ENCODE data around the gene DNAJC16.
"Not testable (repeated sequence)": the region's sequence is repeated elsewhere in the genome, so short reads cannot be mapped to it uniquely, and the experiment has no call there.

The DNAJC16 gene

GRCh38 chr1:15482455-15482854 is 44.2 kb upstream of the DNAJC16 start:
- ATAC-seq = not testable (repeated sequence)

GRCh38 chr1:15482983-15483543 is 43.6 kb upstream of the DNAJC16 start:
- not testable (repeated sequence) for ATAC-seq

GRCh38 chr1:15483971-15484370 is 42.7 kb upstream of the DNAJC16 start:
- no peak for TF ChIP-seq RARB (CRISPR knock-in tag; IDR thresholded peaks at IDR 0.05)
- no peak for ATAC-seq

- not testable (repeated sequence) for ATAC-seq
Observed at GRCh38 chr1:15484443-15484842, 42.2 kb upstream of the DNAJC16 start.

GRCh38 chr1:15485636-15486035 is 41.0 kb upstream of the DNAJC16 start:
- TF ChIP-seq CSRNP3 (CRISPR knock-in tag; IDR thresholded peaks at IDR 0.05) = no peak
- no peak for TF ChIP-seq ESRRG (CRISPR knock-in tag; IDR thresholded peaks at IDR 0.05)
- TF ChIP-seq PPARA (CRISPR knock-in tag; IDR thresholded peaks at IDR 0.05; ENCODE audit: borderline replicate concordance) = no peak
- TF ChIP-seq CSDC2 (CRISPR knock-in tag; IDR thresholded peaks at IDR 0.05) = no peak
- TF ChIP-seq GLIS3 (CRISPR knock-in tag; IDR thresholded peaks at IDR 0.05) = no peak
- no peak for TF ChIP-seq TSHZ2 (CRISPR knock-in tag; IDR thresholded peaks at IDR 0.05)
- no peak for TF ChIP-seq OSR1 (CRISPR knock-in tag; IDR thresholded peaks at IDR 0.05)
- TF ChIP-seq TCF4 (CRISPR knock-in tag; IDR thresholded peaks at IDR 0.05; ENCODE audit: borderline replicate concordance) = no peak
- TF ChIP-seq ISL1 (CRISPR knock-in tag; IDR thresholded peaks at IDR 0.05) = no peak
- TF ChIP-seq ARNTL (CRISPR knock-in tag; IDR thresholded peaks at IDR 0.05; ENCODE audit: borderline replicate concordance, low read depth) = no peak
- ATAC-seq = no peak

- not testable (repeated sequence) for ATAC-seq
Observed at GRCh38 chr1:15486844-15487610, 39.6 kb upstream of the DNAJC16 start.

GRCh38 chr1:15488371-15488770 is 38.3 kb upstream of the DNAJC16 start:
- TF ChIP-seq SNAI2 (CRISPR knock-in tag; IDR thresholded peaks at IDR 0.05) (no peak), TOX (CRISPR knock-in tag; IDR thresholded peaks at IDR 0.05; ENCODE audit: borderline replicate concordance) (no peak), TCF4 (CRISPR knock-in tag; IDR thresholded peaks at IDR 0.05; ENCODE audit: borderline replicate concordance) (no peak), RARB (CRISPR knock-in tag; IDR thresholded peaks at IDR 0.05) (no peak)
- no peak for ATAC-seq

GRCh38 chr1:15489052-15489736 is 37.5 kb upstream of the DNAJC16 start:
- ATAC-seq = no peak; the same call in 1 of the 3 replicates
- TF ChIP-seq PPARA (CRISPR knock-in tag; IDR thresholded peaks at IDR 0.05; ENCODE audit: borderline replicate concordance) (no peak), SNAI2 (CRISPR knock-in tag; IDR thresholded peaks at IDR 0.05) (no peak), BACH2 (CRISPR knock-in tag; IDR thresholded peaks at IDR 0.05; ENCODE audit: borderline replicate concordance) (no peak), ZFP30 (CRISPR knock-in tag; IDR thresholded peaks at IDR 0.05) (no peak), TSHZ2 (CRISPR knock-in tag; IDR thresholded peaks at IDR 0.05) (no peak), CREB5 (CRISPR knock-in tag; IDR thresholded peaks at IDR 0.05; ENCODE audit: low read depth) (no peak), ZNF8 (CRISPR knock-in tag; IDR thresholded peaks at IDR 0.05) (no peak), TOX (CRISPR knock-in tag; IDR thresholded peaks at IDR 0.05; ENCODE audit: borderline replicate concordance) (no peak)

Measured in SK-N-SH treated with all-trans-retinoic acid at 6 μM for 48 hours (cell line).